Kidney epithelial cell (primary cell): Measurements from ENCODE around the gene CLDN12. TPM values are rescaled to one million over a fixed set of nuclear protein-coding genes. Genes with fewer than 3 reads are reported as not detected.

Experiments used
- DNase-seq: peaks from one replicate; pipeline ENCODE4 v3.0.0-alpha.2; 2010; ENCODE audit warnings: low read depth
- H3K27me3 ChIP-seq: 2 replicates; pipeline ENCODE4 v1.6.0; 2011; ENCODE audit warnings: low read length; ENCODE audit not compliant: control insufficient read depth, insufficient read depth
- H3K36me3 ChIP-seq: 2 replicates; pipeline ENCODE4 v1.5.1; 2011; ENCODE audit warnings: low read length; ENCODE audit not compliant: control insufficient read depth, insufficient read depth
- H3K4me3 ChIP-seq: 2 replicates; pipeline ENCODE4 v1.5.1; 2011; ENCODE audit warnings: low read depth, mild to moderate bottlenecking, control low read depth, low read length
- CTCF ChIP-seq: IDR thresholded peaks from 2 replicates; pipeline ENCODE4 v1.5.1; 2011; ENCODE audit warnings: mild to moderate bottlenecking, moderate library complexity, low read length, control low read depth, inconsistent platforms; ENCODE audit not compliant: insufficient read depth, poor library complexity, severe bottlenecking
- total RNA-seq: library from RNA; depleted of rRNA; stranded (reverse); fragments of >200 nt; gene quantifications from 2 replicates; pipeline ENCODE4 v1.2.3, GENCODE V29; 2015

The CLDN12 gene
- total RNA-seq, 1 donor from 2014 or later: 62.7 TPM

GRCh38 chr7:90421651-90422050, 18.4 kb downstream of the CLDN12 start:
- Histone ChIP-seq H3K27me3 (no peaks in the 10 kb centered on the region), H3K4me3 (no peak overlapping the region), H3K36me3 (no peaks in the 10 kb centered on the region)
- no peak for TF ChIP-seq CTCF
- no peak for DNase-seq

GRCh38 chr7:90424720-90425119, 21.5 kb downstream of the CLDN12 start:
- no peaks in the 10 kb centered on the region for H3K36me3 ChIP-seq
- no peak for TF ChIP-seq CTCF
- DNase-seq: no peak
- no peaks in the 10 kb centered on the region for H3K27me3 ChIP-seq
- no peak overlapping the region for H3K4me3 ChIP-seq

- no peak overlapping the region for H3K4me3 ChIP-seq
- no peak for DNase-seq
- H3K27me3 ChIP-seq: no peaks in the 10 kb centered on the region
- no peak for TF ChIP-seq CTCF
- H3K36me3 ChIP-seq: no peaks in the 10 kb centered on the region
Measured at GRCh38 chr7:90425376-90425775, 22.1 kb downstream of the CLDN12 start.

GRCh38 chr7:90430614-90431460, 27.6 kb downstream of the CLDN12 start:
- Histone ChIP-seq H3K36me3 (no peaks in the 10 kb centered on the region), H3K4me3 (no peak overlapping the region), H3K27me3 (no peaks in the 10 kb centered on the region)
- DNase-seq: no peak
- no peak for TF ChIP-seq CTCF

GRCh38 chr7:90432752-90433151, 29.5 kb downstream of the CLDN12 start:
- Histone ChIP-seq H3K4me3 (no peak overlapping the region), H3K36me3 (no peaks in the 10 kb centered on the region), H3K27me3 (no peaks in the 10 kb centered on the region)
- no peak for DNase-seq
- no peak for TF ChIP-seq CTCF

GRCh38 chr7:90433221-90433620, 30.0 kb downstream of the CLDN12 start:
- TF ChIP-seq CTCF: no peak
- H3K4me3 ChIP-seq: no peak overlapping the region
- no peaks in the 10 kb centered on the region for H3K27me3 ChIP-seq
- H3K36me3 ChIP-seq: no peaks in the 10 kb centered on the region
- no peak for DNase-seq
